Measurements from ENCODE around the gene NRIP3.

The NRIP3 gene

DNA sequence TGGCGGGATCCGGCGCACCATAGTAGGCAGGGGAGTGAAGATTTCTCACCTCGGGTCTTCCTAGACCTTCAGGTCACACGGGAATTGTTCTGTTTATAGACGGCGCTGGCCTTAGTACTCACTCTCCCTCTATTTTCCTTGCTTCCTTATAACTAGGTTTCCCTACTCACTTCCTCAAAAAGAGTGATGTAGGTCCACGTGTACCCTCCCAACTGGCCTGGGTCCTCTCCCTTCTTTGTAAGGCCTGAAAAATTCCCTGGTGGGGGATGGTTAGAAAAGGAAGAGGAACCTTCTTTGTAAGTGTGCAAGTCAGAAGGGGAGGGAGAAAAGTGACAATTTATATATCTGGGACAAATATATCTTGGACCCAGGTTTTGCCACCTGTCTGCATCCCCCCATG, 36.6 kb downstream of the NRIP3 start (continued):
- TF ChIP-seq, protein P1, sequence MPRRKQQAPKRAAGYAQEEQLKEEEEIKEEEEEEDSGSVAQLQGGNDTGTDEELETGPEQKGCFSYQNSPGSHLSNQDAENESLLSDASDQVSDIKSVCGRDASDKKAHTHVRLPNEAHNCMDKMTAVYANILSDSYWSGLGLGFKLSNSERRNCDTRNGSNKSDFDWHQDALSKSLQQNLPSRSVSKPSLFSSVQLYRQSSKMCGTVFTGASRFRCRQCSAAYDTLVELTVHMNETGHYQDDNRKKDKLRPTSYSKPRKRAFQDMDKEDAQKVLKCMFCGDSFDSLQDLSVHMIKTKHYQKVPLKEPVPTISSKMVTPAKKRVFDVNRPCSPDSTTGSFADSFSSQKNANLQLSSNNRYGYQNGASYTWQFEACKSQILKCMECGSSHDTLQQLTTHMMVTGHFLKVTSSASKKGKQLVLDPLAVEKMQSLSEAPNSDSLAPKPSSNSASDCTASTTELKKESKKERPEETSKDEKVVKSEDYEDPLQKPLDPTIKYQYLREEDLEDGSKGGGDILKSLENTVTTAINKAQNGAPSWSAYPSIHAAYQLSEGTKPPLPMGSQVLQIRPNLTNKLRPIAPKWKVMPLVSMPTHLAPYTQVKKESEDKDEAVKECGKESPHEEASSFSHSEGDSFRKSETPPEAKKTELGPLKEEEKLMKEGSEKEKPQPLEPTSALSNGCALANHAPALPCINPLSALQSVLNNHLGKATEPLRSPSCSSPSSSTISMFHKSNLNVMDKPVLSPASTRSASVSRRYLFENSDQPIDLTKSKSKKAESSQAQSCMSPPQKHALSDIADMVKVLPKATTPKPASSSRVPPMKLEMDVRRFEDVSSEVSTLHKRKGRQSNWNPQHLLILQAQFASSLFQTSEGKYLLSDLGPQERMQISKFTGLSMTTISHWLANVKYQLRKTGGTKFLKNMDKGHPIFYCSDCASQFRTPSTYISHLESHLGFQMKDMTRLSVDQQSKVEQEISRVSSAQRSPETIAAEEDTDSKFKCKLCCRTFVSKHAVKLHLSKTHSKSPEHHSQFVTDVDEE (CRISPR knock-in tag; IDR thresholded peaks at IDR 0.05), result no peak
- TF ChIP-seq ZFP30 (CRISPR knock-in tag; IDR thresholded peaks at IDR 0.05) (no peak), ZC3H10 (CRISPR knock-in tag; IDR thresholded peaks at IDR 0.05) (no peak), ZNF565 (CRISPR knock-in tag; conservative IDR thresholded peaks at IDR 0.05; ENCODE audit: low read depth) (no peak), TCF4 (CRISPR knock-in tag; IDR thresholded peaks at IDR 0.05; ENCODE audit: borderline replicate concordance) (no peak)

DNA sequence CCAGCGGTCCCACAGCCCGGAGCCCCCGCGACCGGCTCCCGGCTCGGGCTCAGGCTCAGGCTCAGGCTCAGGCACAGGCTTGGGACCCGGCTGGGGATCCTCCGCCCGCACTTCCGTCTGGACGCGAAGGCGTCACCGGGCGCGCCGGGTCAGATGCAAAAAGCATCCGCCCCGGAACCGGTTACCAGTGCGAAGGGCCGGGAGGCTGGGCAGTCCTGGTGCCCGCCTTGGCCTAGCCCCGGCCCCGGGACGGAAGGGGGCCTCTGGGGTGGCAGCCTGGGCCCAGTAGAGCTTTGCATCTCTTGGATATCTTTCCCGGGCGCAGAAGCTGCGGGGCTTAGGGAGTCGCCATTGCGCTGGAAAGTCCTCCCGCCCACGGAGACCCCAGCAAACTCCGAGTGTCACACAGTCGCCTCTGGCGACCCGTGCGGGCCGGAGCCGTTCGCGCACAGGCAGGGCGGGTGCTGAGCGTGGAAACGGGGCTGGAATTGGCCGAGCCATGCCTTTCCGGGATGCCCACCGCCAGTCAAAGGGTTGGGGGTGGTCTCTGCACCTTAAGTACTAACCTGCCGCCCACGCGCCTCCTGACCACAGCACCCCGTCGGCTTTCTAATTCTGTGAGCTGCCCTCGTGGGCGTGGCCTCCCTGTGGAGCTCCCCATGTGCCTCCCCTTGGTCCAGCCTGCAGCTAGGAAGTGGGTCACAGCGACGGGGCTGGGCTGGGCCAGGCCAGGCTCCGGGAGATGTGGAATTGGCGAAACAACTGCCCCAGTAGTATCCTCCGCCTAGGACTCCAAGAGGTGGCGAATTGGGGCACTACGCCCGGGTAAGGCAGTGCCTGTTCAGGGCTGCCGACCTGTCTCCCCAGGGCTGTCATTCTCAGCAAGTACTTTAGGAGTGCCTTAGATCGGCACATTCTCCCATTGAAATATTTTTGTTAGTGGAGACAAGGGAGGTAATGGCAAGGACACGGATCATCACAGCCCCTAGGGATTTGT, 39.2 kb downstream of the NRIP3 start, which contains the start of gene TMEM9B:
TSS of gene TMEM9B (minus strand) at position 119 of the 997 bp plus-strand sequence. CDS start 129 bp downstream, outside the sequence.
- peak; percentile 92 for ATAC-seq

DNA sequence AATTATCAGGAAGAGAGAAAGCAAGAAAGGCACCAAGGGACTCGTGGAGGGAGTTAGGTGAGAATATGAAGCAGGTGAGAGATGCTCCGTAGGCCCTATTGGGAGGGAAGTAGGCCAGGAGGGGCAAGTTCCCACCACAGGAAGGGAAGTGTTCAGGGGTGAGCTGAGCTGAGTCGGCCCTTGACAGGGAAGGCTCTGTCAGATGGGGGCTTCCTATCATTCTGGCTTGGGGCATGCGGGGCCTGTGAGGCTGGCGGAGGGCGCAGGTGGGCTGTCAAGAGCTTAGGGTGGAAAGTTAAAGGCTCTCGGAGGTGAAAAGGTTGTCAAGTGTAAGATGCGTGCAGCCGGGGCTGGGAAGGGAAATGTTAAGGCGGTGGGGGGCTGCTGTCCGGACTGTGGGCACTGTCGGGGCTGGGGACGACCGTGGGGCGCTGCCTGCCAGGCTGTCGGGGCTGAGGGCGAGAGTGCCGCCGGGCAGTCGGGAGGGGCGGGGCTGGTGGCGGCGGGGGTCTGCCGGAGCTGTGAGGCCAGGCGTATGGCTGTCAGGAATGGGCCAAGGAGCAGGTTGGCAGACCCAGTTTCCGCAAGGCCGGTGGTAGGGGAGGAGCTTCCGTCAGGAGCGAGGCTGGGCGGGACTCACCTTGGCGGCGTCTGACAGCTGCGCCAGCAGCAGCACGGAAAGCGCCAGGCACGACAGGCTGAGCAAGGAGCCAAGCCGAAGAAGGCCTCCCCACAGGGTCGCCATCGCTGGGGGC, 40.1 kb downstream of the NRIP3 start:
- no peak for TF ChIP-seq ARNTL (CRISPR knock-in tag; IDR thresholded peaks at IDR 0.05; ENCODE audit: borderline replicate concordance, low read depth)
- no peak for TF ChIP-seq RARB (CRISPR knock-in tag; IDR thresholded peaks at IDR 0.05)
- no peak for TF ChIP-seq SNAI2 (CRISPR knock-in tag; IDR thresholded peaks at IDR 0.05)
- TF ChIP-seq, protein P2, sequence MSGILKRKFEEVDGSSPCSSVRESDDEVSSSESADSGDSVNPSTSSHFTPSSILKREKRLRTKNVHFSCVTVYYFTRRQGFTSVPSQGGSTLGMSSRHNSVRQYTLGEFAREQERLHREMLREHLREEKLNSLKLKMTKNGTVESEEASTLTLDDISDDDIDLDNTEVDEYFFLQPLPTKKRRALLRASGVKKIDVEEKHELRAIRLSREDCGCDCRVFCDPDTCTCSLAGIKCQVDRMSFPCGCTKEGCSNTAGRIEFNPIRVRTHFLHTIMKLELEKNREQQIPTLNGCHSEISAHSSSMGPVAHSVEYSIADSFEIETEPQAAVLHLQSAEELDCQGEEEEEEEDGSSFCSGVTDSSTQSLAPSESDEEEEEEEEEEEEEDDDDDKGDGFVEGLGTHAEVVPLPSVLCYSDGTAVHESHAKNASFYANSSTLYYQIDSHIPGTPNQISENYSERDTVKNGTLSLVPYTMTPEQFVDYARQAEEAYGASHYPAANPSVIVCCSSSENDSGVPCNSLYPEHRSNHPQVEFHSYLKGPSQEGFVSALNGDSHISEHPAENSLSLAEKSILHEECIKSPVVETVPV (CRISPR knock-in tag; IDR thresholded peaks at IDR 0.05), result no peak
- no peak for TF ChIP-seq ESRRG (CRISPR knock-in tag; IDR thresholded peaks at IDR 0.05)
- TF ChIP-seq ZFP3 (CRISPR knock-in tag; IDR thresholded peaks at IDR 0.05), result no peak
- TF ChIP-seq ZFP30 (CRISPR knock-in tag; IDR thresholded peaks at IDR 0.05), result no peak
- no peak for TF ChIP-seq ZNF565 (CRISPR knock-in tag; conservative IDR thresholded peaks at IDR 0.05; ENCODE audit: low read depth)
- TF ChIP-seq GLIS3 (CRISPR knock-in tag; IDR thresholded peaks at IDR 0.05), result no peak
- no peak for TF ChIP-seq OSR1 (CRISPR knock-in tag; IDR thresholded peaks at IDR 0.05)
- no peak for TF ChIP-seq PPARA (CRISPR knock-in tag; IDR thresholded peaks at IDR 0.05; ENCODE audit: borderline replicate concordance)
- no peak for TF ChIP-seq TOX (CRISPR knock-in tag; IDR thresholded peaks at IDR 0.05; ENCODE audit: borderline replicate concordance)
- ATAC-seq, result peak; percentile 78

More for the DNA sequence above, 39.2 kb downstream of the NRIP3 start, which contains the start of gene TMEM9B:
- TF ChIP-seq ZNF70 (CRISPR knock-in tag; IDR thresholded peaks at IDR 0.05) (peak; percentile 7; the same call in 1 of the 2 replicates), TCF4 (CRISPR knock-in tag; IDR thresholded peaks at IDR 0.05; ENCODE audit: borderline replicate concordance) (no peak), BACH2 (CRISPR knock-in tag; IDR thresholded peaks at IDR 0.05; ENCODE audit: borderline replicate concordance) (no peak), ZC3H10 (CRISPR knock-in tag; IDR thresholded peaks at IDR 0.05) (no peak)

DNA sequence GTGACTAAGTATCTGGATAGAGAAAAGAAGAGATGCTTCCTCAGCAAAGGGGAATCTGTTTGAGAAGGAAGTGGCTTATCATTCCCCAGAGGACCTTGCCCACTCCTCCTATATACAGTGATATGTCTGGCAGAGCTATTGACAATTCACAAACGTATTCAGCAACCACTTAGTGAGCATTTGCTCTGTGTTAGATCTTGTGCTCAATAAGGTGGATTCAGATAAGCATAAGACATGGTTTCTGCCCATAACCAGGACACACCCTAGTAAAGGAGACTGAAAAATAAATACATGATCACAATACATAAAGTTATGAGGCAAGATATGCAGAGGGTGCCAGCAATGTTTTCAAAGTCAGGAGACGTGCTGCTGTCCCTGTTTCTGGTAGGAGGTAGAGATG, 41.0 kb downstream of the NRIP3 start:
- ATAC-seq, result no peak
- TF ChIP-seq BACH2 (CRISPR knock-in tag; IDR thresholded peaks at IDR 0.05; ENCODE audit: borderline replicate concordance) (no peak), ZNF565 (CRISPR knock-in tag; conservative IDR thresholded peaks at IDR 0.05; ENCODE audit: low read depth) (no peak), ESRRG (CRISPR knock-in tag; IDR thresholded peaks at IDR 0.05) (no peak), RARB (CRISPR knock-in tag; IDR thresholded peaks at IDR 0.05) (no peak), ZFP3 (CRISPR knock-in tag; IDR thresholded peaks at IDR 0.05) (no peak), OSR1 (CRISPR knock-in tag; IDR thresholded peaks at IDR 0.05) (no peak), CSDC2 (CRISPR knock-in tag; IDR thresholded peaks at IDR 0.05) (no peak), SNAI2 (CRISPR knock-in tag; IDR thresholded peaks at IDR 0.05) (no peak), ZFP30 (CRISPR knock-in tag; IDR thresholded peaks at IDR 0.05) (no peak), TCF4 (CRISPR knock-in tag; IDR thresholded peaks at IDR 0.05; ENCODE audit: borderline replicate concordance) (no peak), ZNF70 (CRISPR knock-in tag; IDR thresholded peaks at IDR 0.05) (no peak), ZC3H10 (CRISPR knock-in tag; IDR thresholded peaks at IDR 0.05) (no peak), ISL1 (CRISPR knock-in tag; IDR thresholded peaks at IDR 0.05) (no peak), ZNF8 (CRISPR knock-in tag; IDR thresholded peaks at IDR 0.05) (no peak)
- TF ChIP-seq, protein P1 (CRISPR knock-in tag; IDR thresholded peaks at IDR 0.05), result no peak
- TF ChIP-seq, protein P3, sequence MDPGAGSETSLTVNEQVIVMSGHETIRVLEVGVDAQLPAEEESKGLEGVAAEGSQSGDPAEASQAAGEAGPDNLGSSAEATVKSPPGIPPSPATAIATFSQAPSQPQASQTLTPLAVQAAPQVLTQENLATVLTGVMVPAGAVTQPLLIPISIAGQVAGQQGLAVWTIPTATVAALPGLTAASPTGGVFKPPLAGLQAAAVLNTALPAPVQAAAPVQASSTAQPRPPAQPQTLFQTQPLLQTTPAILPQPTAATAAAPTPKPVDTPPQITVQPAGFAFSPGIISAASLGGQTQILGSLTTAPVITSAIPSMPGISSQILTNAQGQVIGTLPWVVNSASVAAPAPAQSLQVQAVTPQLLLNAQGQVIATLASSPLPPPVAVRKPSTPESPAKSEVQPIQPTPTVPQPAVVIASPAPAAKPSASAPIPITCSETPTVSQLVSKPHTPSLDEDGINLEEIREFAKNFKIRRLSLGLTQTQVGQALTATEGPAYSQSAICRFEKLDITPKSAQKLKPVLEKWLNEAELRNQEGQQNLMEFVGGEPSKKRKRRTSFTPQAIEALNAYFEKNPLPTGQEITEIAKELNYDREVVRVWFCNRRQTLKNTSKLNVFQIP (CRISPR knock-in tag; IDR thresholded peaks at IDR 0.05; ENCODE audit: borderline replicate concordance, low read depth), result no peak
- TF ChIP-seq, protein P4, sequence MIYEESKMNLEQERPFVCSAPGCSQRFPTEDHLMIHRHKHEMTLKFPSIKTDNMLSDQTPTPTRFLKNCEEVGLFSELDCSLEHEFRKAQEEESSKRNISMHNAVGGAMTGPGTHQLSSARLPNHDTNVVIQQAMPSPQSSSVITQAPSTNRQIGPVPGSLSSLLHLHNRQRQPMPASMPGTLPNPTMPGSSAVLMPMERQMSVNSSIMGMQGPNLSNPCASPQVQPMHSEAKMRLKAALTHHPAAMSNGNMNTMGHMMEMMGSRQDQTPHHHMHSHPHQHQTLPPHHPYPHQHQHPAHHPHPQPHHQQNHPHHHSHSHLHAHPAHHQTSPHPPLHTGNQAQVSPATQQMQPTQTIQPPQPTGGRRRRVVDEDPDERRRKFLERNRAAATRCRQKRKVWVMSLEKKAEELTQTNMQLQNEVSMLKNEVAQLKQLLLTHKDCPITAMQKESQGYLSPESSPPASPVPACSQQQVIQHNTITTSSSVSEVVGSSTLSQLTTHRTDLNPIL (CRISPR knock-in tag; IDR thresholded peaks at IDR 0.05; ENCODE audit: low read depth), result no peak
